ENCODE results near the gene TNFAIP8L1.

GRCh38 chr19:4704317-4704673, 65.0 kb downstream of the TNFAIP8L1 start:
- TF ChIP-seq CTCF (IDR thresholded peaks at IDR 0.05; ENCODE audit: poor library complexity) (no peak), EZH2 (IDR thresholded peaks at IDR 0.05; ENCODE audit: borderline replicate concordance) (no peak), EZH2phosphoT487 (IDR thresholded peaks at IDR 0.05; ENCODE audit: low read depth, severe bottlenecking, unreplicated experiment) (no peak)

Data from hepatocyte (in vitro differentiated cells).